SK-N-MC (cell line): ENCODE results near the gene HDAC1.

ENCODE experiments used
- EZH2 ChIP-seq: fragments of 200-600 bp; sonication (generic); IDR thresholded peaks from one replicate; pipeline ENCODE4 v1.6.1; 2017; ENCODE audit warnings: antibody characterized with exemption
- FOXP2 ChIP-seq: optimal IDR thresholded peaks from 2 replicates; pipeline ENCODE3; 2011; ENCODE audit warnings: mild to moderate bottlenecking, moderate library complexity; ENCODE audit not compliant: insufficient read depth; ENCODE audit errors: extremely low read length, control extremely low read depth
- POLR2AphosphoS5 ChIP-seq: IDR thresholded peaks from 2 replicates; pipeline ENCODE4 v1.6.1; 2012; ENCODE audit warnings: mild to moderate bottlenecking, low read depth, low read length, borderline replicate concordance

- TF ChIP-seq POLR2AphosphoS5 (no peak), EZH2 (no peak), FOXP2 (no peak)
These were observed 44.7 kb downstream of the HDAC1 start for GRCh38 chr1:32336591-32336932.
